Measurements from ENCODE around the gene CCL17. TPM values are rescaled to one million over a fixed set of nuclear protein-coding genes. Genes with fewer than 3 reads are reported as not detected.

CCL17 gene
- total RNA-seq, 6 experiments from 2014 or later = not detected

GRCh38 chr16:57409870-57410587, 5.5 kb downstream of the CCL17 start:
- no peak for DNase-seq

GRCh38 chr16:57411362-57411976, 6.9 kb downstream of the CCL17 start:
- no peaks in the 10 kb centered on the region for H3K36me3 Mint-ChIP-seq (ENCODE audit: low read depth)
- peaks cover 24% of the 10 kb centered on the region for H3K27me3 Mint-ChIP-seq (ENCODE audit: insufficient read depth)

More at GRCh38 chr16:57409870-57410587, 5.5 kb downstream of the CCL17 start:
- Mint-ChIP-seq H3K36me3 (ENCODE audit: low read depth) (no peaks in the 10 kb centered on the region), H3K9me3 (no peaks in the 10 kb centered on the region), H3K4me1 (ENCODE audit: low read depth) (no peaks in the 10 kb centered on the region), H3K27ac (no peak overlapping the region), H3K27me3 (ENCODE audit: insufficient read depth) (peaks cover 29% of the 10 kb centered on the region), H3K4me3 (no peak overlapping the region)
- no peak for TF ChIP-seq CTCF (IDR thresholded peaks at IDR 0.05)

GRCh38 chr16:57412584-57412983, 8.0 kb downstream of the CCL17 start:
- Mint-ChIP-seq H3K9me3 (no peaks in the 10 kb centered on the region), H3K27ac (no peak overlapping the region), H3K36me3 (ENCODE audit: low read depth) (no peaks in the 10 kb centered on the region), H3K4me1 (ENCODE audit: low read depth) (peaks cover 9% of the 10 kb centered on the region), H3K27me3 (ENCODE audit: insufficient read depth) (peaks cover 24% of the 10 kb centered on the region), H3K4me3 (no peak overlapping the region)
- no peak for DNase-seq
- no peak for TF ChIP-seq CTCF (IDR thresholded peaks at IDR 0.05)

More at GRCh38 chr16:57411362-57411976, 6.9 kb downstream of the CCL17 start:
- no peak overlapping the region for H3K4me3 Mint-ChIP-seq
- H3K4me1 Mint-ChIP-seq (ENCODE audit: low read depth) = no peaks in the 10 kb centered on the region
- no peaks in the 10 kb centered on the region for H3K9me3 Mint-ChIP-seq
- DNase-seq = no peak
- TF ChIP-seq CTCF (IDR thresholded peaks at IDR 0.05) = no peak
- H3K27ac Mint-ChIP-seq = no peak overlapping the region

GRCh38 chr16:57413301-57413730, 8.7 kb downstream of the CCL17 start:
- Mint-ChIP-seq H3K4me1 (ENCODE audit: low read depth) (peaks cover 16% of the 10 kb centered on the region), H3K9me3 (no peaks in the 10 kb centered on the region), H3K27ac (no peak overlapping the region), H3K4me3 (no peak overlapping the region), H3K27me3 (ENCODE audit: insufficient read depth) (peaks cover 24% of the 10 kb centered on the region), H3K36me3 (ENCODE audit: low read depth) (no peaks in the 10 kb centered on the region)
- no peak for TF ChIP-seq CTCF (IDR thresholded peaks at IDR 0.05)
- DNase-seq = no peak

GRCh38 chr16:57413733-57414132, 9.2 kb downstream of the CCL17 start:
- Mint-ChIP-seq H3K9me3 (no peaks in the 10 kb centered on the region), H3K36me3 (ENCODE audit: low read depth) (no peaks in the 10 kb centered on the region), H3K27ac (no peak overlapping the region), H3K27me3 (ENCODE audit: insufficient read depth) (peaks cover 26% of the 10 kb centered on the region), H3K4me3 (no peak overlapping the region), H3K4me1 (ENCODE audit: low read depth) (peaks cover 20% of the 10 kb centered on the region)
- DNase-seq = no peak
- TF ChIP-seq CTCF (IDR thresholded peaks at IDR 0.05) = no peak
